A549 treated with Mapracorat at 1 μM for 4 hours (cell line): ENCODE measurements around the gene PELI3. TPM values are rescaled to one million over a fixed set of nuclear protein-coding genes. Genes with fewer than 3 reads are reported as not detected.

Source experiments
- total RNA-seq: library from RNA; stranded (reverse); fragments of 200-300 nt; extraction: Qiagen RNA extraction; gene quantifications from 5 replicates; pipeline ENCODE4 v1.2.3, GENCODE V29; 2022

The PELI3 gene, protein sequence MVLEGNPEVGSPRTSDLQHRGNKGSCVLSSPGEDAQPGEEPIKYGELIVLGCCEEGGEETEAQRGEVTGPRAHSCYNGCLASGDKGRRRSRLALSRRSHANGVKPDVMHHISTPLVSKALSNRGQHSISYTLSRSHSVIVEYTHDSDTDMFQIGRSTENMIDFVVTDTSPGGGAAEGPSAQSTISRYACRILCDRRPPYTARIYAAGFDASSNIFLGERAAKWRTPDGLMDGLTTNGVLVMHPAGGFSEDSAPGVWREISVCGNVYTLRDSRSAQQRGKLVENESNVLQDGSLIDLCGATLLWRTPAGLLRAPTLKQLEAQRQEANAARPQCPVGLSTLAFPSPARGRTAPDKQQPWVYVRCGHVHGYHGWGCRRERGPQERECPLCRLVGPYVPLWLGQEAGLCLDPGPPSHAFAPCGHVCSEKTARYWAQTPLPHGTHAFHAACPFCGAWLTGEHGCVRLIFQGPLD
- total RNA-seq = 3.6 to 5.6 TPM (median 5.1 TPM) in 5 replicates

GRCh38 chr11:66466225-66467033 is at the start of gene PELI3:
PELI3 (plus strand) TSS chr11:66466905; CDS start chr11:66468129, 1,224 bp downstream.

GRCh38 chr11:66420671-66421476 is 45.8 kb upstream of the PELI3 start, which contains the start of gene NPAS4:
NPAS4 (plus strand) TSS chr11:66421035; CDS start chr11:66421180, 145 bp downstream.

DNA sequence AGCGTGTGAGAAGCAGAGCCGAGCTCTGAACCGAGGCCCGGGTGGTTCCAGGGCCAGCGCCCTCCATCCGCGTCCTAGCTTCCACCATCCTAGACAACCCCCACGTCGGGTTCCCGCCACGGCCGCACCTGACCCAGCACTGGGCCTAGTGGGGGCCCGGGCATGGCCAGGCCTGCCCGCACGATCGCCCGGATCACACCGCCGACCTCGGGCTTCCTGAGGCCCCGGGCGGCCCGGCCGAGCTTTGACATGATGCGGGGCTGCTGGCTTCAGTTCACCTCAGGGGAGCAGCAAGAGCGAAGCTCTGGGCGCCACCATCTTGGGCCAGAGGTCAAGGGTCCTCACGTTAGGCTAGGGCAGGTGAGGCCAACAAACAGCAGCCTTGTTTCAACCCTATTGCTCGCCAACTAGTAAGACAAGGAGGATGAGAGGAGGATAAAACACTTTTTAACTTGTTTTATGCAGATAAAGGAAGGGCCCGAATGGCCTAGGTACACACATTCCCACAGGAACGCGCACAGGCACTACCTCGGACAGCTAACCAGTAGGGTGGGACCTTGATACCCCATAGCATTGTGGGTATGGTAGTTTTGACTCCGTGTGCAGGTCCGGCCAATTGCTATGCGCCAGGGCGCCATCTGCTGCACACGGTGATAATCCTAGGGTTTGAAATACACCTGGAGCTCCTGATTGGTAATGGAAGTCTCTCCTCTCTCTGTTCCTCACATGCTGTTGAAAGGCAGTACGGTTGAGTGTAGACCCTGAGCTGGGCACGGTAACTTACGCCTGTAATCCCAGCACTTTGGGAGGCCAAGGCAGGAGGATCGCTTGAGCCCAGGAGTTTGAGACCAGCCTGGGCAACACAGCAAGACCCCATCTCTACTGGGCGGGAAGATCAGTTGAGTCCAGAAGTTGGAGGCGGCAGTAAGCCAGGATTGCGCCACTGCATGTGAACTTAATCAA is 27.9 kb upstream of the PELI3 start, which contains the start of gene MRPL11:
Gene MRPL11 (minus strand): TSS at position 345 of the 963 bp plus-strand sequence. CDS start 94 bp downstream, at position 251.

GRCh38 chr11:66480117-66480938 is 13.6 kb downstream of the PELI3 start, which contains the start of gene DPP3:
DPP3 (plus strand) TSS chr11:66480434; CDS start chr11:66482201, 1,767 bp downstream.

DNA sequence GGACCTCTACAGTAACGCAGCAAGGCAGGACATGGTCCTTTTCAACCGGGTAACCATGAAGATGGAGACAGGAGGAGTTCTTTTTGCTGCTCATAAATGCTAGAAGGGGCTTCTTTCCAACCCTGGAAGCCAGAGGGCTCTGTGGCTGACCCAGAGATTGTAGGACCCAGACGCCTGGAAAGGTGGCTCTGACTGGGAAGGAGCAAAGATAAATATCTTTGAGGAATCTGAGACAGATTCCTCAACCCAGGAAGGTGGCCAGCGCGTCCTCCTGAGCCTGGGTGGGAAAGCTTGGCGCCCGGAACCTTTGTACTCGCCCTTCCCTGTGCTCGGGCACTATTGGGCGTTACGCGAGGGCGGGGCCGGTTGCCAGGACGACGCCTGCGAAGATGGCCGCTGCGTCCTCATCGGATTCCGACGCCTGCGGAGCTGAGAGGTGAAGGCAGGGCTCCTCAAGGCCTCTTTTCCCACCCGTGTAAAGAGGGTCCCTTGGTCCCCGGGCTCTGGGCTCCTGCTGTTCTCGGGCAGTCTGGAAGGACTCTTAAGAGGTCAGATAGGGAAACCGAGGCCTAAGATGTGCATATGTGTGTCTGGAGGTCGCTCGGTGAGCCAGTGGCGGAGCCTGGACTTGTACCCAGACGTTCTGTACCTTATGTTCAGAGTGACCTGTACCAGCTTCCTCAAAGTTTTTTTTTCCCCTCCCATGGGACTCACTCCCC is 43.7 kb downstream of the PELI3 start, which contains the start of gene BBS1:
Gene BBS1 (plus strand): TSS at position 365 of the 719 bp plus-strand sequence. CDS start 25 bp downstream, at position 390.

Other genes starting within 250 kb of the PELI3 start
- gene KLC2, start 209.2 kb upstream of the PELI3 start, total RNA-seq = 35.5 to 49.9 TPM (median 45.3 TPM) in 5 replicates
- 128 to 156 TPM (median 142 TPM) in 5 replicates for gene RAB1B, start 198.3 kb upstream of the PELI3 start, total RNA-seq
- 2.2 to 3.4 TPM (median 2.4 TPM) in 5 replicates for gene CNIH2, start 188.7 kb upstream of the PELI3 start, total RNA-seq
- gene YIF1A, start 177.8 kb upstream of the PELI3 start, total RNA-seq = 94.5 to 120 TPM (median 118 TPM) in 5 replicates
- 1.9 to 4.0 TPM (median 3.6 TPM) in 5 replicates for gene TMEM151A, start 175.0 kb upstream of the PELI3 start, total RNA-seq
- not detected in 5 replicates for gene CD248, start 149.9 kb upstream of the PELI3 start, total RNA-seq
- gene RIN1, start 130.5 kb upstream of the PELI3 start, total RNA-seq = 23.9 to 37.3 TPM (median 32.9 TPM) in 5 replicates
- gene BRMS1, start 121.8 kb upstream of the PELI3 start, total RNA-seq = 74.1 to 98.9 TPM (median 84.5 TPM) in 5 replicates
- 12.7 to 20.1 TPM (median 17.5 TPM) in 5 replicates for gene B4GAT1, start 119.3 kb upstream of the PELI3 start, total RNA-seq
- gene SLC29A2, start 95.1 kb upstream of the PELI3 start, total RNA-seq = 6.4 to 7.5 TPM (median 6.8 TPM) in 5 replicates
- gene NPAS4, start 45.9 kb upstream of the PELI3 start, total RNA-seq = not detected in 5 replicates
- gene MRPL11, start 28.1 kb upstream of the PELI3 start, total RNA-seq = 96.7 to 118 TPM (median 111 TPM) in 5 replicates
- 52.7 to 59.0 TPM (median 57.5 TPM) in 5 replicates for gene DPP3, start 13.5 kb downstream of the PELI3 start, total RNA-seq
- gene BBS1, start 43.7 kb downstream of the PELI3 start, total RNA-seq = 8.2 to 11.7 TPM (median 9.5 TPM) in 5 replicates
- gene ZDHHC24, start 79.1 kb downstream of the PELI3 start, total RNA-seq = 6.2 to 14.4 TPM (median 13.6 TPM) in 5 replicates
- not detected in 5 replicates for gene ACTN3, start 80.0 kb downstream of the PELI3 start, total RNA-seq
- 30.3 to 40.9 TPM (median 33.5 TPM) in 5 replicates for gene CTSF, start 101.7 kb downstream of the PELI3 start, total RNA-seq
- gene CCDC87, start 126.2 kb downstream of the PELI3 start, total RNA-seq = 0.60 to 0.67 TPM (median 0.63 TPM) in 5 replicates
- gene CCS, start 126.3 kb downstream of the PELI3 start, total RNA-seq = 26.2 to 30.7 TPM (median 27.4 TPM) in 5 replicates
- gene RBM14, start 149.7 kb downstream of the PELI3 start, total RNA-seq = 63.5 to 82.0 TPM (median 66.9 TPM) in 5 replicates
- 128 to 156 TPM (median 136 TPM) in 5 replicates for gene RBM4, start 171.8 kb downstream of the PELI3 start, total RNA-seq
- gene RBM4B, start 211.0 kb downstream of the PELI3 start, total RNA-seq = 17.6 to 22.3 TPM (median 19.3 TPM) in 5 replicates